ENCODE data around the gene FBXW7.

The FBXW7 gene

DNA sequence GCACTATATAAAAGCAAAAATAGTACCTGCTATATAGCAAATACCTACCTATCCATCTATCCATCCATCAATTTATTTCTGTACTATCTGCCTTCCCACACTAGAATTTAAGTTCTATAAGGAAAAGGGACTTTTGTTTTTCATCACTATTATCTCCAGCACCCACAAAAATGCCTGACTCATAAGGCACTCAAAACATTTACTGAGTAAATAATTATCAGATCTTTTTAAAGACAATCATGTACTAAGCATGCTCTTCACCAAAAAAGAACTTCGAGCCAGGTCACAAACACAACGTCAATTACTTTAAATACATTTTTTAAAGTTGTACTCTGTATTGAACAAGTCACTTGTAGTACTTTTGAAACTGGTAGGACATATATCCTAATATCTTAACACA is 119.9 kb downstream of the FBXW7 start:
- ATAC-seq (replicated peaks) (no peak), DNase-seq (no peak)
- peak overlapping the region in 1 of 2 donors; percentile 0 for H3K27ac Mint-ChIP-seq
- H3K36me3 Mint-ChIP-seq (ENCODE audit: insufficient read depth): peaks cover 4% of the 10 kb centered on the region
- H3K4me3 Mint-ChIP-seq: no peak overlapping the region
- H3K9me3 Mint-ChIP-seq: no peaks in the 10 kb centered on the region
- H3K4me1 Mint-ChIP-seq (ENCODE audit: low read depth in 2 of 2): peaks cover 14 to 53% of the 10 kb centered on the region in 2 donors
- no peaks in the 10 kb centered on the region for H3K27me3 Mint-ChIP-seq

- peak overlapping the region; percentile 15 to 45 for H3K27ac Mint-ChIP-seq
- H3K36me3 Mint-ChIP-seq (ENCODE audit: insufficient read depth): peaks cover 3% of the 10 kb centered on the region
- H3K9me3 Mint-ChIP-seq: no peaks in the 10 kb centered on the region
- peak; percentile 73 for ATAC-seq (replicated peaks)
- DNase-seq: peak; percentile 14 to 42 (median 23)
- no peak overlapping the region for H3K4me3 Mint-ChIP-seq
- peaks cover 8 to 38% of the 10 kb centered on the region in 2 donors for H3K4me1 Mint-ChIP-seq (ENCODE audit: low read depth in 2 of 2)
- no peaks in the 10 kb centered on the region for H3K27me3 Mint-ChIP-seq
These were observed 127.2 kb downstream of the FBXW7 start for GRCh38 chr4:152408514-152409327.

DNA sequence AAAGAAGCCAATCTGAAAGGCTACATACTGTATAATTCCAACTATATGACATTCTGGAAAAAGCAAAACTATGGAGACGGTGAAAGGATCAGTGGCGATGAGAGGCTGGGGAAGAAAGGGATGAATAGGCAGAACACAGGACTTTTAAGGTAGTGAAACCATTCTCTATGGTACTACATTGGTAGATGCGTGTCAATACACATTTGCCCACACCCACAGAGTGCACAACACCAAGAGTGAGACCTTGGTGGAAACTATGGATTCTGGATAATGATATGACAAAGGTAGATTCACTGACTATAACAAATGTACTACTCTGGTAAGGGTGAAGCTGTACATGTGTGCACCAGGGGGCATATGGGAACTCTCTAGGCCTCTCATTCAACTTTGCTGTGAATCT is 134.5 kb downstream of the FBXW7 start:
- Mint-ChIP-seq H3K27me3 (no peaks in the 10 kb centered on the region), H3K36me3 (ENCODE audit: insufficient read depth) (peaks cover 3% of the 10 kb centered on the region), H3K4me3 (no peak overlapping the region), H3K4me1 (ENCODE audit: low read depth in 2 of 2) (peaks cover 15 to 29% of the 10 kb centered on the region in 2 donors), H3K27ac (no peak overlapping the region), H3K9me3 (no peaks in the 10 kb centered on the region)
- no peak for ATAC-seq (replicated peaks)
- no peak for DNase-seq

- Mint-ChIP-seq H3K36me3 (ENCODE audit: insufficient read depth) (no peaks in the 10 kb centered on the region), H3K27me3 (no peaks in the 10 kb centered on the region), H3K27ac (no peak overlapping the region), H3K4me3 (peak overlapping the region in 1 of 2 donors; percentile 24), H3K4me1 (ENCODE audit: low read depth in 2 of 2) (peaks cover 17 to 35% of the 10 kb centered on the region in 2 donors), H3K9me3 (no peaks in the 10 kb centered on the region)
- DNase-seq: no peak
- peak; percentile 75 for ATAC-seq (replicated peaks)
These were observed 136.6 kb downstream of the FBXW7 start for GRCh38 chr4:152399246-152399645.

DNA sequence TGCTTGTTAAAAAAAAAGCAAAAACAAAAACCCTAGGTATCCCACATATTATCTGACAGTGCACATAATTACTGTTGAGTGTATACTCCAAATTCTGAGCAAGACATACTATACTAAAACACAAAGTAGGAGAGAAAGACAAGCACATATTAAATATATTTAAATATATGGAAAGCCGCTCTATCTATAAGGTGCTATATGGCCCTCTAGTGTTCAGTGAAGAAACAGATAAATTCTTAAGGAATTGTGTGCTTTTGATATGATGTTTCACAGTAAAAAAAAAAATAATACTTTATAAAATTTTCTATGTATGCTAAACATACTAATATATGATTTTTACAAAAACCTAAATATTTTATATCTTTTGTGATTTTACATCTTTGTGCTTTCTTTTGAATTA is 137.8 kb downstream of the FBXW7 start:
- no peaks in the 10 kb centered on the region for H3K36me3 Mint-ChIP-seq (ENCODE audit: insufficient read depth)
- no peak overlapping the region for H3K27ac Mint-ChIP-seq
- H3K4me1 Mint-ChIP-seq (ENCODE audit: low read depth in 2 of 2): peaks cover 17 to 42% of the 10 kb centered on the region in 2 donors
- H3K4me3 Mint-ChIP-seq: no peak overlapping the region
- DNase-seq (no peak), ATAC-seq (replicated peaks) (no peak)
- H3K9me3 Mint-ChIP-seq: no peaks in the 10 kb centered on the region
- no peaks in the 10 kb centered on the region for H3K27me3 Mint-ChIP-seq

GRCh38 chr4:152394791-152395190 is 141.1 kb downstream of the FBXW7 start:
- no peak overlapping the region for H3K4me3 Mint-ChIP-seq
- H3K27ac Mint-ChIP-seq: no peak overlapping the region
- H3K4me1 Mint-ChIP-seq (ENCODE audit: low read depth in 2 of 2): peaks cover 8 to 33% of the 10 kb centered on the region in 2 donors
- ATAC-seq (replicated peaks): no peak
- H3K36me3 Mint-ChIP-seq (ENCODE audit: insufficient read depth): no peaks in the 10 kb centered on the region
- no peaks in the 10 kb centered on the region for H3K9me3 Mint-ChIP-seq
- no peak for DNase-seq
- no peaks in the 10 kb centered on the region for H3K27me3 Mint-ChIP-seq

GRCh38 chr4:152392079-152392478 is 143.8 kb downstream of the FBXW7 start:
- no peaks in the 10 kb centered on the region for H3K27me3 Mint-ChIP-seq
- no peak overlapping the region for H3K27ac Mint-ChIP-seq
- no peak for DNase-seq
- H3K9me3 Mint-ChIP-seq: no peaks in the 10 kb centered on the region
- no peak for ATAC-seq (replicated peaks)
- peaks cover 7 to 34% of the 10 kb centered on the region in 2 donors for H3K4me1 Mint-ChIP-seq (ENCODE audit: low read depth in 2 of 2)
- H3K36me3 Mint-ChIP-seq (ENCODE audit: insufficient read depth): no peaks in the 10 kb centered on the region
- H3K4me3 Mint-ChIP-seq: no peak overlapping the region

GRCh38 chr4:152390216-152390615 is 145.7 kb downstream of the FBXW7 start:
- Mint-ChIP-seq H3K9me3 (no peaks in the 10 kb centered on the region), H3K36me3 (ENCODE audit: insufficient read depth) (no peaks in the 10 kb centered on the region), H3K4me3 (no peak overlapping the region), H3K27me3 (no peaks in the 10 kb centered on the region), H3K27ac (no peak overlapping the region), H3K4me1 (ENCODE audit: low read depth in 2 of 2) (peaks cover 6 to 29% of the 10 kb centered on the region in 2 donors)
- no peak for ATAC-seq (replicated peaks)
- no peak for DNase-seq

GRCh38 chr4:152389359-152389758 is 146.5 kb downstream of the FBXW7 start:
- Mint-ChIP-seq H3K9me3 (no peaks in the 10 kb centered on the region), H3K36me3 (ENCODE audit: insufficient read depth) (no peaks in the 10 kb centered on the region), H3K4me3 (no peak overlapping the region), H3K27ac (no peak overlapping the region), H3K4me1 (ENCODE audit: low read depth in 2 of 2) (peaks cover 5 to 23% of the 10 kb centered on the region in 2 donors), H3K27me3 (no peaks in the 10 kb centered on the region)
- no peak for ATAC-seq (replicated peaks)
- no peak for DNase-seq

GRCh38 chr4:152385551-152385950 is 150.3 kb downstream of the FBXW7 start:
- Mint-ChIP-seq H3K9me3 (no peaks in the 10 kb centered on the region), H3K27me3 (no peaks in the 10 kb centered on the region), H3K27ac (peak overlapping the region in 1 of 2 donors; percentile 31), H3K36me3 (ENCODE audit: insufficient read depth) (no peaks in the 10 kb centered on the region), H3K4me3 (no peak overlapping the region), H3K4me1 (ENCODE audit: low read depth in 2 of 2) (peaks cover 11 to 37% of the 10 kb centered on the region in 2 donors)
- ATAC-seq (replicated peaks) (peak; percentile 33), DNase-seq (no peak)

GRCh38 chr4:152382057-152382785 is 153.7 kb downstream of the FBXW7 start:
- H3K4me1 Mint-ChIP-seq (ENCODE audit: low read depth in 2 of 2): peaks cover 8 to 30% of the 10 kb centered on the region in 2 donors
- no peaks in the 10 kb centered on the region for H3K27me3 Mint-ChIP-seq
- no peaks in the 10 kb centered on the region for H3K36me3 Mint-ChIP-seq (ENCODE audit: insufficient read depth)
- ATAC-seq (replicated peaks) (peak; percentile 46), DNase-seq (no peak)
- no peaks in the 10 kb centered on the region for H3K9me3 Mint-ChIP-seq
- peak overlapping the region; percentile 52 to 73 for H3K4me3 Mint-ChIP-seq
- peak overlapping the region; percentile 80 to 81 for H3K27ac Mint-ChIP-seq

GRCh38 chr4:152380919-152381318 is 155.0 kb downstream of the FBXW7 start:
- Mint-ChIP-seq H3K4me3 (no peak overlapping the region), H3K4me1 (ENCODE audit: low read depth in 2 of 2) (peaks cover 8 to 26% of the 10 kb centered on the region in 2 donors), H3K27me3 (no peaks in the 10 kb centered on the region), H3K36me3 (ENCODE audit: insufficient read depth) (no peaks in the 10 kb centered on the region), H3K9me3 (no peaks in the 10 kb centered on the region), H3K27ac (no peak overlapping the region)
- DNase-seq (no peak), ATAC-seq (replicated peaks) (no peak)

DNA sequence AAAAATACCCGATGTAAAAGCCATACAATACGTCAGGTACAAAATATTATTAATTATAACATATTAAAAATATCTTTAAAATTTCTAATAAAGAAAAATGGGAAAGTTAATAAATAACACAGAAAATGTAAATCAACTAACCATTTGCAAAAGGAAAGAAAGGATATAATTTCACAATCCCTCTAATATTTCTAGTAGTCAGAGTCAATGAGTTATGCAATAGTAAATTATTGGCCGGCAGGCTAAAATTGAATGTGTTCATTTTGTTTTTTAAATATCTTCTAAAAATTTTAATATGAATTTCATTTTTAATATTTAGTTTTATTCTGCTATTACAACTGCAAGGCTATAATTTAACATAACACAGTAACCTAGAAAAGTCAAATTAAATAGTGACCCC is 155.7 kb downstream of the FBXW7 start:
- H3K9me3 Mint-ChIP-seq: no peaks in the 10 kb centered on the region

More for the DNA sequence above, 155.7 kb downstream of the FBXW7 start:
- Mint-ChIP-seq H3K4me3 (no peak overlapping the region), H3K36me3 (ENCODE audit: insufficient read depth) (no peaks in the 10 kb centered on the region), H3K27ac (no peak overlapping the region), H3K4me1 (ENCODE audit: low read depth in 2 of 2) (peaks cover 7 to 26% of the 10 kb centered on the region in 2 donors), H3K27me3 (no peaks in the 10 kb centered on the region)
- DNase-seq (no peak), ATAC-seq (replicated peaks) (no peak)

Data from effector memory CD8-positive, alpha-beta T cell (primary cell).